Measurements from ENCODE around the gene KRT13. TPM values are rescaled to one million over a fixed set of nuclear protein-coding genes. Genes with fewer than 3 reads are reported as not detected.

Gene KRT13
- total and polyA plus RNA-seq, 4 donors: 0.13 to 3.7 (median 2.8) TPM; not detected in 1

GRCh38 chr17:41498276-41498675, 7.1 kb downstream of the KRT13 start:
- H3K9me3 ChIP-seq (ENCODE audit: control insufficient read depth in 4 of 4, low read length in 3 of 4): no peaks in the 10 kb centered on the region
- H3K4me1 ChIP-seq (ENCODE audit: control insufficient read depth in 4 of 4, insufficient read depth in 4 of 4, low read length in 3 of 4): no peaks in the 10 kb centered on the region
- no peaks in the 10 kb centered on the region for H3K27me3 ChIP-seq (ENCODE audit: control insufficient read depth in 4 of 4, insufficient read depth in 4 of 4, low read length in 3 of 4)
- H3K27ac ChIP-seq (ENCODE audit: low read depth in 1 of 2, low read length in 2 of 2): peak overlapping the region; percentile 41 to 67
- DNase-seq (ENCODE audit: low spot score): no peak
- WGBS: 55% methylated on average over 6 of the region's 6 CpGs
- H3K9ac ChIP-seq (ENCODE audit: low read depth in 1 of 2, low read length in 2 of 2): no peak overlapping the region
- H3K4me3 ChIP-seq (ENCODE audit: low read depth in 1 of 3, low read length in 3 of 3): no peak overlapping the region
- no peaks in the 10 kb centered on the region for H3K36me3 ChIP-seq (ENCODE audit: control insufficient read depth in 4 of 4, insufficient read depth in 3 of 4, low read depth in 1 of 4, low read length in 3 of 4)
- no peak for TF ChIP-seq FOXA2 (IDR thresholded peaks at IDR 0.05)
- TF ChIP-seq FOXA1 (IDR thresholded peaks at IDR 0.05): no peak
- TF ChIP-seq SP1 (IDR thresholded peaks at IDR 0.05): no peak
- TF ChIP-seq JUND (IDR thresholded peaks at IDR 0.05): no peak
- TF ChIP-seq, protein P1, sequence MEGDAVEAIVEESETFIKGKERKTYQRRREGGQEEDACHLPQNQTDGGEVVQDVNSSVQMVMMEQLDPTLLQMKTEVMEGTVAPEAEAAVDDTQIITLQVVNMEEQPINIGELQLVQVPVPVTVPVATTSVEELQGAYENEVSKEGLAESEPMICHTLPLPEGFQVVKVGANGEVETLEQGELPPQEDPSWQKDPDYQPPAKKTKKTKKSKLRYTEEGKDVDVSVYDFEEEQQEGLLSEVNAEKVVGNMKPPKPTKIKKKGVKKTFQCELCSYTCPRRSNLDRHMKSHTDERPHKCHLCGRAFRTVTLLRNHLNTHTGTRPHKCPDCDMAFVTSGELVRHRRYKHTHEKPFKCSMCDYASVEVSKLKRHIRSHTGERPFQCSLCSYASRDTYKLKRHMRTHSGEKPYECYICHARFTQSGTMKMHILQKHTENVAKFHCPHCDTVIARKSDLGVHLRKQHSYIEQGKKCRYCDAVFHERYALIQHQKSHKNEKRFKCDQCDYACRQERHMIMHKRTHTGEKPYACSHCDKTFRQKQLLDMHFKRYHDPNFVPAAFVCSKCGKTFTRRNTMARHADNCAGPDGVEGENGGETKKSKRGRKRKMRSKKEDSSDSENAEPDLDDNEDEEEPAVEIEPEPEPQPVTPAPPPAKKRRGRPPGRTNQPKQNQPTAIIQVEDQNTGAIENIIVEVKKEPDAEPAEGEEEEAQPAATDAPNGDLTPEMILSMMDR (IDR thresholded peaks at IDR 0.05; ENCODE audit: low read depth, low read length, missing input control): no peak
- TF ChIP-seq GABPA (IDR thresholded peaks at IDR 0.05 in 1 of 2, conservative IDR thresholded peaks at IDR 0.05 in 1 of 2): no peak
- no peak for TF ChIP-seq TAF1 (conservative IDR thresholded peaks at IDR 0.05)
- TF ChIP-seq, protein P2, sequence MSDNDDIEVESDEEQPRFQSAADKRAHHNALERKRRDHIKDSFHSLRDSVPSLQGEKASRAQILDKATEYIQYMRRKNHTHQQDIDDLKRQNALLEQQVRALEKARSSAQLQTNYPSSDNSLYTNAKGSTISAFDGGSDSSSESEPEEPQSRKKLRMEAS (IDR thresholded peaks at IDR 0.05): no peak
- TF ChIP-seq HNF4A (conservative IDR thresholded peaks at IDR 0.05): no peak
- no peak for TF ChIP-seq EGR1 (IDR thresholded peaks at IDR 0.05; ENCODE audit: low read depth in 2 of 2)

GRCh38 chr17:41496803-41497484, 8.5 kb downstream of the KRT13 start:
- Histone ChIP-seq H3K27ac (ENCODE audit: low read depth in 1 of 2, low read length in 2 of 2) (peak overlapping the region in 1 of 2 donors; percentile 67), H3K4me1 (ENCODE audit: control insufficient read depth in 4 of 4, insufficient read depth in 4 of 4, low read length in 3 of 4) (peaks cover 0 to 2% (median 1%) of the 10 kb centered on the region in 4 donors), H3K4me3 (ENCODE audit: low read depth in 1 of 3, low read length in 3 of 3) (no peak overlapping the region), H3K27me3 (ENCODE audit: control insufficient read depth in 4 of 4, insufficient read depth in 4 of 4, low read length in 3 of 4) (no peaks in the 10 kb centered on the region), H3K36me3 (ENCODE audit: control insufficient read depth in 4 of 4, insufficient read depth in 3 of 4, low read depth in 1 of 4, low read length in 3 of 4) (no peaks in the 10 kb centered on the region), H3K9ac (ENCODE audit: low read depth in 1 of 2, low read length in 2 of 2) (no peak overlapping the region), H3K9me3 (ENCODE audit: control insufficient read depth in 4 of 4, low read length in 3 of 4) (no peaks in the 10 kb centered on the region)
- 53% methylated on average over 12 of the region's 12 CpGs for WGBS
- TF ChIP-seq HNF4G (IDR thresholded peaks at IDR 0.05) (no peak), RAD21 (IDR thresholded peaks at IDR 0.05) (peak; percentile 66 to 76), SP1 (IDR thresholded peaks at IDR 0.05) (no peak)
- TF ChIP-seq, protein P1 (IDR thresholded peaks at IDR 0.05; ENCODE audit: low read depth, low read length, missing input control): peak; percentile 48
- DNase-seq (ENCODE audit: low spot score): peak; percentile 65

- TF ChIP-seq EGR1 (IDR thresholded peaks at IDR 0.05; ENCODE audit: low read depth in 2 of 2) (no peak), TAF1 (conservative IDR thresholded peaks at IDR 0.05) (no peak), FOXA1 (IDR thresholded peaks at IDR 0.05) (no peak), NR2F2 (IDR thresholded peaks at IDR 0.05) (no peak)
- TF ChIP-seq, protein P2 (IDR thresholded peaks at IDR 0.05): no peak
- no peak overlapping the region for H3K4me3 ChIP-seq (ENCODE audit: low read depth in 1 of 3, low read length in 3 of 3)
- H3K4me1 ChIP-seq (ENCODE audit: control insufficient read depth in 4 of 4, insufficient read depth in 4 of 4, low read length in 3 of 4): peaks cover 0 to 2% (median 1%) of the 10 kb centered on the region in 4 donors
- no peak overlapping the region for H3K27ac ChIP-seq (ENCODE audit: low read depth in 1 of 2, low read length in 2 of 2)
- H3K9ac ChIP-seq (ENCODE audit: low read depth in 1 of 2, low read length in 2 of 2): no peak overlapping the region
- H3K9me3 ChIP-seq (ENCODE audit: control insufficient read depth in 4 of 4, low read length in 3 of 4): no peaks in the 10 kb centered on the region
- no peak for DNase-seq (ENCODE audit: low spot score)
- H3K27me3 ChIP-seq (ENCODE audit: control insufficient read depth in 4 of 4, insufficient read depth in 4 of 4, low read length in 3 of 4): no peaks in the 10 kb centered on the region
- no peaks in the 10 kb centered on the region for H3K36me3 ChIP-seq (ENCODE audit: control insufficient read depth in 4 of 4, insufficient read depth in 3 of 4, low read depth in 1 of 4, low read length in 3 of 4)
- 71% methylated on average over 2 of the region's 2 CpGs for WGBS
Measured at GRCh38 chr17:41494524-41494923, 10.9 kb downstream of the KRT13 start.
